ENCODE results near the gene NDST4.

The NDST4 gene

DNA sequence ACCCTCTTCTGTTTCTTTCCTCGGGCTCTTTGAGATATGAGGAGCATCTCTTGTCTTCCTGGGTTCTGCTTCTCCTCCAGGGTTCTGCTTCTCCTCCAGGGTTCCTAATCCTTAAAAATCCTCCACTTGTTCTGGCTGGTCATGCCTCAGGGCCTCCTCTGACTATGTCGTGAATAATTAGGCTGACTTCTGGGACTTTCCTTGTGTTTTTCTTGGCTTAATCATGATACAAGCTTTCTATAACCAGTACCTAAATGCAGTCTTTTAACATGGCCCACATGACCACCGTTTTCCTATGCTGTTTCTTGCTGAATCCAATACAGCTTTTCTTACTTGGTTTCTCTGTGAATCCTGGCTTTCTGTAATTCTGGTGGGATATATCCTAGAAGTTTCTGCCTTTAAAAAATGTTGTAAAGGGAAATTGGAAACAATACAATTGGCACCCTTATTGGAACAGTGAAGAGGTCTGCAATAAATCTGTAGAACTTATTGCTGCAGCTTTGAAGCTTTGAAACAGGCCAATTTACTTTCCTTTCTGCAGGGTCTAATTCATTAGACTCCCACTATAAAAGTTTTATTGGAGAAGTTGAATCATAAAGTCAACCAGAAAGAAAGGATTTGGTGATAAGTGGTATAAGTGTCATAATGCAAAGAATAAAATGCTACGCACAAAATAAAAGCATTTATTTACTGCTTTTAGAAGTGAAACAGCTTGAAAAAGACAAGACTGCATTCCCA is 301.7 kb downstream of the NDST4 start:
- TF ChIP-seq CTCF (IDR thresholded peaks at IDR 0.05; ENCODE audit: low read depth, low read length): no peak
- no peak for DNase-seq (ENCODE audit: extremely low read depth, low read depth)

GRCh38 chr4:114807759-114808404 is 305.5 kb downstream of the NDST4 start:
- DNase-seq (ENCODE audit: extremely low read depth, low read depth): no peak
- TF ChIP-seq CTCF (IDR thresholded peaks at IDR 0.05; ENCODE audit: low read depth, low read length): peak; percentile 63

GRCh38 chr4:114807357-114807756 is 306.1 kb downstream of the NDST4 start:
- DNase-seq (ENCODE audit: extremely low read depth, low read depth): no peak

GRCh38 chr4:114791976-114792375 is 321.4 kb downstream of the NDST4 start:
- no peak for DNase-seq (ENCODE audit: extremely low read depth, low read depth)

More at GRCh38 chr4:114807357-114807756, 306.1 kb downstream of the NDST4 start:
- no peak for TF ChIP-seq CTCF (IDR thresholded peaks at IDR 0.05; ENCODE audit: low read depth, low read length)

DNA sequence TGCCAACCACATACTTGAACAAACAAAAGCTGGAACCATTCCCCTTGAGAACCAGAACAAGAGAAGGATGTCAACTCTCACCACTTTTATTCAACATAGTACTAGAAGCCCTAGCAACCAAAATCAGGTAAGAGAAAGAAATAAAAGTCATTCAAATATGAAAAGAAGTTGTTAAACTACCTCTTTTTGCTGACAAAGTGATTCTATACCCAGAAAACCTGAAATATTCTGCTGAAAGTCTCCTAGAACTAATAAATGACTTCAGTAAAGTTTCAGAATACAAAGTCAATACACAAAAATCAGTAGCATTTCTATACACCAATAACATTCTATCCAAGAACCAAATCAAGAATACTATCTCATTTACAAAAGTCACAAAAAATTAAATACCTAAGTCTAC is 327.9 kb downstream of the NDST4 start:
- TF ChIP-seq CTCF (IDR thresholded peaks at IDR 0.05; ENCODE audit: low read depth, low read length): no peak
- DNase-seq (ENCODE audit: extremely low read depth, low read depth): no peak

More at GRCh38 chr4:114791976-114792375, 321.4 kb downstream of the NDST4 start:
- TF ChIP-seq CTCF (IDR thresholded peaks at IDR 0.05; ENCODE audit: low read depth, low read length): no peak

- DNase-seq (ENCODE audit: extremely low read depth, low read depth): no peak
- TF ChIP-seq CTCF (IDR thresholded peaks at IDR 0.05; ENCODE audit: low read depth, low read length): no peak
Measured at GRCh38 chr4:114783215-114783595, 330.2 kb downstream of the NDST4 start.
